Pons (tissue), 1 donor: Measurements from ENCODE around the gene AGAP1.

Source experiments
- DNase-seq: peaks from one replicate; pipeline ENCODE4 v3.0.0-alpha.2; 2016; ENCODE audit warnings: low spot score

The AGAP1 gene

DNA sequence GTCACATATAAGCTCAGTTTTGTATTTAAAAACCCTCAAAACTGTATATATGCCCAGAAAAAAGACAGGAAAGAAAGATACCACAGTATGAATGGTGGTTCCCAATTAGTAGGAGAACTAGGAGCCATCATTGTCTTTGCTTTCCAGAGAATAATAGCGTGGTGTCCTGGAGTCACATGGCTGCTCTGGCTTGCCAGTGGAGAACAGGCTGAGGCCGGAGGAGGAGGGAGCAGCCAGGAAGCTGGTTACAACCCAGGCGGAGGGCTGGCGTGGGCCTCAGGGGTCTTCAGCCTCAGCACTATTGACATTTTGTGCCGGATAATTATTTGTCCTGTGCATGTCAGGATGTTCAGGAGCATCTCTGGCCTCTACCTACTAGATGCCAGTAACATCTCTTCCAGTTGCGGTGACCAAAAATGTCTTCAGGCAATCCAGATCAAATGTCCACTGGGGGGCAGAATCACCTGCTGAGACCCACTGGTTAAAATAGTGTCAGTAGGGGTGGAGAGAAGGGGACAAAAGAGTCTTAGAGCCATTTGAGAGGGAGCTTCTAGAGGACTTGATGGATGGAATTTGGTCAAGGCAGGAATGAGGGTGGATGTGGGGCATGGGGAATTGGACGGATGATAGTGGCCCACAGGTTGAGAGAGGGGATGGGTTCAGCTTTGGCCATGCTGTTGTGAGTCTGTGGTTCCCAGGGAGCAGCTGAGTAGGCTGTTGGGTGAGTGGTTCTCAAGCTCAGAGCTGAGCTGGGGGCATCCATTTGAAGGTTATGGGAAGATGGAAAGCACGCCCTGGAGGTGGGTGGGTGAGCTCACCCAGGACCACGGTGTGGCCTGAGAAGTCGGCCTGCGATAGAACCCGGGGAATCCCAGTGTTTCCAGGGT, 144.9 kb downstream of the AGAP1 start:
- peak; percentile 93 for DNase-seq

DNA sequence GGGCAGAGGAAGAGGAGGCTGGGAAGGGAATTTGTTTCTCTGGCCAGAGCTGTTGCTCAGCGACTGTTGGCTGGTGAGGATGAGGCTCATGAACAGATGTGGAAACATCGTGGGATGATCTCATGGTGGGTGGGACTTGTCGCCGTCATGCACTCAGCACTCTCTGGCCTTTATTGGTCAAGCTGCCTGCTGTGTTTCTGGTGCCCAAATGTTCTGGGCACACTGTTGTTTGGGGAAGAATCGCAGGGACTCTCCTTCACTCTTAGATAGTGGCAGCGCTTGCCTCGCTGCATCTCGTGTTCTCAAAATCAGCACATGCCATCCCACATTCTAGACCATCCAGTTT, 145.6 kb downstream of the AGAP1 start:
- peak; percentile 97 for DNase-seq

DNA sequence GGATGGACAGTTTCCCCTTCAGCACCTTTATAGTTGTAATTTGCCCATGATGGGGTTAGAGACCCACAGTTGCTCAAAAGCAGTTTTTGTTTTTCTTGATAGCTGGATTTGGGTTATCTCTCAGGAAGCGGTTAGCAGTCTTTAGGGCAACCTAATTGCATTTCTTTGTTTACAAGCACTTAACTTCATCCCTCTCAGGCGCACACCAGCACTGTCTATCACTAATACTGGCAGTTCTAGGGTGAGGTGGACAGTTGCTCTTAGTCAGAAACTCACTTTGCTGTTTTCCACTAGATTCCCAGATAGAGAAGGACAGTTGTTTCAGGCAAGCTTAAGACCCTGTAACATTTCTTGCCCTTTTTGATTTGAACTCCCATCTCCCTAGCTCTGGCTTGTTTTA, 146.0 kb downstream of the AGAP1 start:
- DNase-seq, result peak; percentile 52

DNA sequence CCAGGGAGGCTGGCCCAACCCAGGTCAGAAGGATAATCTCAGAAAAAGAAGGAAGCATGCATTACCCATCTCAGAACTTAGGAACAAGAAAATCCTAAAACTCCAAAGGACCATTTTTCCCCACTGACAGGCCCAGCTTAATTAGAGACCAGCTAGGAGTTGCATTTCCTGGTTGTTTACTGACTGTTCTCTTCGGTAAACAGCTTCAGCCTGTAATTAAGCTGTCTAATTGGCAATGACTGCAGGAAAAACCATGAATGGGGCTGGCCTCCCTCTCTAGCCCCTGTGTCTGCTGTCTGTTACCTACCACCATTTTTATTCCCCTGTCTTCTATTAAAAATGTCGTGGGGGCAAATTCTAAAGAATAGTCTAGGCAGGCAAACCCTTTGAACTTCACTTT, 146.5 kb downstream of the AGAP1 start:
- DNase-seq, result no peak

DNA sequence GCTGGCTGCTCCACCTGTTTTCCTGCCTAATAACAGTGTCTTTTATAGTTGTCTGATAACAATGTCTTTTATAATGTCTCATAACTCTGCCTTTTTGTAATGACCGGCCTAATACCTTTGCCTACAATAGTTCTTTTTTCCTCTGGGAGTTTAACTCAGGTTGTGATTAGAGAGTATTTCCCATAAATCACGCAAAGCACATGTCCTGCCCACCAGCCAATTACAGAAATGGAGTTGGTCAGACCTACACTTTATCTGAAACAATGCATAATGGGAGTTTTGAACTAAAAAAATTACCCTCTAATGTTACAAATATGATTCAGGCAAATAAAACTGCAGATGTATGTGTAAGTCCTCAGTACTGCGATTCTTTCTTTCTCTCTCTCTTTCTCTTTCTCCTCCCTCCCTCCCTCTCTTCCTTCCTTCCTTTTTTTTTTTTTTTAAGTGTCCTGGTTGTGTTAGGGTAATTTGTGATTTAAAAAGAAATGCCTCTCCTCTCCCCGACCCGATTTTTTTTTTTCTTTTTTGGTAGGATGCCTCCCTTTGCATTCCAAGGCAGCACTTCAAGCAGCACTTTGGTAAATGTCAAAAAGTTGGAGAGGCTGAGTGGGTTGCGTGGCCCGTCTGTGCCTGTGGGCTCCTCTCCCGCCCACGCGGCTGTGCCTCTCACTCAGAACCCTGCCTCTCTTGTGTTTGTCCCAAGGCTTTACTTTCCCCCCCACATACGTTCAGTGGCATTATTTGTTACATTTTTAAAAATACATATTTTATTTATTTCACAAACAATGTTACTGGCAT, 147.3 kb downstream of the AGAP1 start:
- no peak for DNase-seq

DNA sequence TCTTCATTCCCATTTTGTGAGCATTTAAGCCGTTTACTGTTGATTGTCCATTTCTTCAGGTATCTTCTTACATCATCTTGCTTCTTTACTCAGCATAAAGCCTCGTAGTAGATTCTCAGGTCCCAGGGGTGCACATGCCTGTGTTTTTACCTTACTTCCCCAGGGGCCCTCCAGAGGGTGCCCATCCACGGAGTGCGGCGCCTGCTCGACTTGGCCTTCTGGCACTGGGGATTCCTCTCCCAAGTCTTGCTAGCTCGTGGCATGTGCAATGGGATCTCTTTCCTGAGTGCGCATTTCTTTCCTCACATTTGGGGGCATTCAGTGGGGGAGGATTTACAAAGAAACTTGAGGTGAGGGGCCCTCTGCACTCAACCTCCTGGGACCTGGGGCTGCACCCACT, 148.1 kb downstream of the AGAP1 start:
- DNase-seq, result no peak

DNA sequence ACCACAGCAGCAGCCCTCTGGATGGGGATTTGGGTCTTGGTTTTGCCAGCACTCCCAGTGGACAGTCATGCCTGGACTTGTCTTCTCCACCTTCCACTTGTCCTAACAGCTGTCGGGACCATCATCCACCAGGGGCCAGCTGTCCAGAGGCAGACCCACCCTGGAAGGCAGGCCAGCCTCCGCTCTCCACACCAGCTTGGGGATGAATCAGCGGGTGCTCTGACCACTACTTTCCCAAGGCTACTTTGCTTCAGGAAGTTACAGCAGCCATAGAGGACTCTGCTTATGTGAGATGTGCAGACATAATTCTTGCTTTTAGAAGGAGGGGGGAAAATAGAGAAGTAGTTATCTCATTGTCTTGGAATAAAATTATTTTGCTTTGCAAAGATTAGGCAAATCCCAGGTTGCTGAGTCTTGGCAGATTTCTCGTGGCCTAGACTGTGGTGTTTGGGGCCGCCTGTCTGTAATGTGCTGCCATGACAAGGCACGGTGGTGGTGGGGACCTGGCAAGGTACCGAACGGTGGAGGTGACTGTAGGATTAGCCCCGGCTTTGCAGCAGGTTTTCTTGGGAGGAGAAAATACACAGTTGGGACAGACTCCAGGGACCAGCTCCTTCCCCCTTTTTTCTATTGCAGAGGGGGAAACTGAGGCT, 148.7 kb downstream of the AGAP1 start:
- no peak for DNase-seq

DNA sequence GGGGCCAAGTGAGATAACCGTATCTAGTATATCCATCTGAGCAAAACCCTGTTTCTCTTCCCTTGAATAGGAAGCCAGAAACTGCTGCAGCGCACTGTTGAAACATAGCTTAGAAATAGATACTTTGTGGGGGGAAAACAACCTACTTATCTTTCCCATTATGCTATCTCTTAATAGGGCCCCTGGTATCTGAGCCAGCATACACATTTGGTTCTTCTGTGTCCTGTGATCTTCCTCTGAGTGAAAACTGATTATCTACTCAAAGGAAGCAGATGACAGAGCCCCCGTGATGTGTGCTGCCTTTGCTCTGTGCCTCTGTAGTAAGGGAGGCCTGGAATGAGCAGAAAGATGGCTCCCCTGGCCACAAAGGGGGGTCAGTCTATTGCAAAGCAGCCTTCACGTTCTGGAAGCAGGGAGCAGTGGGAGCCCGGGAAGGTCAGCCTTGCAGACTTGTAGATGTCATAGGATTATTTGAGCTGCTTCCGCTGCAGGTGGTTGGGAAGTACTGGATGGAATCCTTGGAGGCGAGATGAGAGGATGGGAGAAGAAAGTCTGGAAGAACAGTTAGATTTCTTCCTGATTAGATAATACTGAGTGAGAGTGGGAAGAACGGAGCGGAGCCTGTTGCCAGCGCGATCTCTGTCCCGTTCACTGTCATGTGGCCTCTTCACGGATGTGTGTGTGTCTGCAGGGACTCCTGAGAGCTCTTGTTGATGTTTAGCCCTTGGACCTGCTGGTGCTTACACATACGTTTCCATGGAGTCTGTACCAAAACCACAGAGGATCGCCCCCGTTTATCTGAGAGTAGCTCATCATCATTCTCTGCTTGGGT, 150.1 kb downstream of the AGAP1 start:
- peak; percentile 65 for DNase-seq

DNA sequence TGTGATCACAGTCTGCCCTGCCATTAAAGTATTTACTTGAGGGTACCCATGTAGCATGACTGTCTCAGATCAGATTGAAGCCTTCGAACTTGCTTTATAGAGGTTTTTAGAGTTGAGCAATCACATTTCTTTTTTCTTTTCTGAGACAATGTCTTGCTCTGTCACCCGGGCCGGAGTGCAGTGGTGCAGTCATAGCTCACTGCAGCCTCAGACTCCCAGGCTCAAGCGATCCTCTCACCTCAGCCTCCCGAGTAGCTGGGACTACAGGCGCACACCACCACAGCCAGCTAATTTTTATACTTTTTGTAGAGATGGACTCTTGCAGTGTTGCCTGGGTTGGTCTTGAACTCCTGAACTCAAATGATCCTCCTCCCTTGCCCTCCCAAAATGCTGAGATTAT, 153.4 kb downstream of the AGAP1 start:
- DNase-seq, result no peak

DNA sequence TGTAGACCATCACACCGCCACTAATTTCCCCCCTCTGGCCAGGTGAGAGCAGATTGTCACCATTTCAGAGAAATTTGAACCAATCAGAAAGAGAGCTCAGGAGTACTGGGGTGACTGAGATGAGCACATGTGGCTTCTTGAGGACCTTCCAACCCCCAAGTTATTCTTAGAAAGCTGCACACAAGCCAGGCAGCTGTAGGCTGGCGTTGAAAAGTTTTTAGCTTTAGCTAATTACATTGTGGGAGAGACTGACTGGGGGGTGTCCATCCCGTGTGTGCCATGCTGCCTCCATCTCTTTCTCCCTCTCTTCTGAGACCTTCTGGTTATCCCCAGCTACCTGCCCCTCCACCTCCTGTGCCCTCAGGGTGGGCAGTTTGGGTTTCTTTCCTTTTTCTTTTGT, 154.0 kb downstream of the AGAP1 start:
- DNase-seq, result no peak

DNA sequence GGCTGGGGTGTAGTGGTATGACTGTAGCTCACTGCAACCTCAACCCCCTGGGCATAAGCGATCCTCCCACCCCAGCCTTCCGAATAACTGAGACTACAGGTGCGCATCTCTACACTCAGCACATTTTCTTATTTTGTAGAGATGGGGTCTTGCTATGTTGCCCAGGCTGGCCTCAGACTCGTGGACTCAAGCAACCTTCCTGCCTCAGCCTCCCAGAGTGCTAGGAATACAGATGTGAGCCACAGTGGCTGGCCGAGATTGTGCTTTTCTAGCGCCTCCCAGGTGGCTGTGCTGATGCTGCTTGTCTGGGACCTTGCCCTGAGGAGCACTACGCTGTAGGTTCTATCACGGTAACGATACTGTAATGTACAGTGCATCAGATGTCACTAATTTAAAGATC, 155.6 kb downstream of the AGAP1 start:
- no peak for DNase-seq

DNA sequence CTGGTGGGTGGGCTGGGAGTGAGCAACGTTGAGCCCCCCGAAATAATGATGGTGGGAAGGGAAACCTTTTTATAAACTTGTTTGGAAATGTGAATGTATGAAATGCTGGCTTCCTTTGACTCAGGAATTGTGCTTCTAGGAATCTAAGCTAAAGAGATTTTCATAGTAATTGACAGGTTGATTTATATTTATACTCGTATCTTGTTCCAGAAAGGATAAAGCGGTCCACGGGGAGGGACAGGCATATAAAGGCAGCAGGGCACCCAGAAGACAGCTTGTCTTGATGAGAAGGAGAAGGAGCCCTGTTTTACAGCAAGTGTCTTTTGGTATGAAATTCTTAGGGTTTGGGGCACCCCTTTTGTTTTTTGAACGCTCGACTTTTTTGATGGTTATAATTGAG, 157.8 kb downstream of the AGAP1 start:
- DNase-seq, result no peak

DNA sequence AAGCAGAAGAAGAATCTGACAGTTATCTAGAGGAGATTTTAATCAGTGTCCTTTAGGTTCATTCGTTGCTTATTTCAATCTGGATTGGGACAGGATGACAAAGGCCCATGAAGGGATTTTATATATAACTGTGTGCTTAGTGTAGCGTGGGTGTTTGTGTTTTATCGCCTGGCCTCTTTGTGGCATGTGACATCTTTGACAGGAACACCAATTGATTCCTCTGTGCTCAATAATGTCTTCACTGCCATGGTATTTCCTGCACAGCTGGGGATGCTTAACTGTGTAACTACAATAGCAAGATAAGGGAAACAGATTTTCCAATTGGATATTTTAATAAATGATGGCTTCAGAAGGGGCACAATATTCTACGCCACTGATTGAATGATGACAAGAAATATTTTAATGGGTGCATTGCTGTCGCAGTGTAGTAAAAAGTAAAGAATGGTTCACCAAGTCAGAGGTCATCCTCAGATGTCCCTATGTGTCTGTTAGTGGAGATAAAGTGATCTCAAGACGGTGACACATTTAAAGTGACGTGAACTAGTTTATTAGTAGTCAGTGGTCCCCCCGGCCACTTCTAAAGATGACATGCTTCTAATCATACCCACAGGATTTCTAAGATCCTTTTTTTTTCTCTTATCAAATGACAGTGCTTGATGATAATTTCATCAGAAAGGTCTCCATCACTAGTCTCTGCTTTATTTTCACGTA, 160.4 kb downstream of the AGAP1 start:
- no peak for DNase-seq

DNA sequence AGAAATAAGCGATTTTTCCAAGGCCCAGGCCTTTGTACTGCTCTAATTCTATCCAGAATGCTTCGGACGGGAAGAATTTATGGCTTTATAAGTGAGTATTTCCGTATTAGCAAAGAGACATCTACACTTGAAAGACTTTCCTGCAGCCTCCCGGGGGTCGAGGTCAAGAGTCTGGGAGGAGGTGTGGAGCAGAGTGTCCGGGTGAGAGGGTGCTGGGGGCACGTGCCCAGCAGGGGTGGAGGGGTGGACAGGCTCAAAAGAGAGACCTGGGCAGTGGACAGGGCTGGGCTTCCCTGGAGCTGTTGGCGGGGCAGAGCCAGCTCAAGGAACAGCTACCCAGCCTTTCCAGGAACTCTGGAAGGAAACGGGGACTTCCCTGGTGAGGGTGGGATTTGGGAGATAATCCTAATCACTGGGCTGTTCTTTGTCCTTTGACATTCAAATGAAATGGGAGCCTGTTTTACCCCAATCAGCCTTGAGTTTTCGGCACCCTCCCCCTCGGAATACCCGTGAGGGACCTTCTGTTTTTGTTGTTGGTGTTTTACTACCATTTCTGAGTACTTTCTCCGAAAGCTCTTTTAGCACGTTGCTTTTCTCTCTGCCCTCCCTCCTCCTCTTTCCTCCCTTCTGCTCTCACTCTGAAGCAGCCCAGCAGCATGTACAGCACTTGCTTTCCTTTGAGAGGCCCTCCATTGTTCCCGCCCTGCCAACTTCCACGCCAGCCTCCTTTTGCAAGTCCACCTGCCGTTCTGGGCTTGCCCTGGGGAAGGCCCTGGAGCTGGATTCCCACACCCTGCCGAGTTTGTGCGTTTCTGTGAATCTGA, 164.7 kb downstream of the AGAP1 start:
- peak; percentile 26 for DNase-seq

DNA sequence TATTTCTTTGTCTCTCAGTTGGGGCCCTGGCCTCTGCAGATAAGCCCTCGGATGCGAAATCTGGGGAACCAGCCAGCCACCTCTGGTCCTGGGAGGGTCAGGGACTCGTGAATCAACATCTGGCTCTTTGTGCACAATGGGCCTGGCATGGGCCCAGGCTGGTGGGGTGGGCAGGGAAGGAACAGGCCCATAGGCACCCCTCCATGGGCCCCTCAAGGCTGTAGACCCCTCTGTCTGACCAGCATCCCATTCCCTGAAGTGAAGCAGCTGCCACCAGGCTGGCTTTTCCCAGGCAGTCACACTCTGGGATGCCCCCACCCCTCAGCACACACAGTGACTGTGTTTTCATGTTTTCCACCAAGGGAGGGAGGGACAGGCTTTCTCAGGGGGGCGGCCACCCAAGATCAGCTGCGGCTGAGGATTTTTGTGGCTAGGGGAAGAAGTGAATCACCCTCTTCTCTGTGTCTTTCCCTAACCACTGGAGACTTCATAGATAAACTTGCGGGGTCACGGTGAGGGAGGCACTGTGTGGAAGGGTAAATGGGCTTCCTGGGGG, 166.0 kb downstream of the AGAP1 start:
- no peak for DNase-seq

DNA sequence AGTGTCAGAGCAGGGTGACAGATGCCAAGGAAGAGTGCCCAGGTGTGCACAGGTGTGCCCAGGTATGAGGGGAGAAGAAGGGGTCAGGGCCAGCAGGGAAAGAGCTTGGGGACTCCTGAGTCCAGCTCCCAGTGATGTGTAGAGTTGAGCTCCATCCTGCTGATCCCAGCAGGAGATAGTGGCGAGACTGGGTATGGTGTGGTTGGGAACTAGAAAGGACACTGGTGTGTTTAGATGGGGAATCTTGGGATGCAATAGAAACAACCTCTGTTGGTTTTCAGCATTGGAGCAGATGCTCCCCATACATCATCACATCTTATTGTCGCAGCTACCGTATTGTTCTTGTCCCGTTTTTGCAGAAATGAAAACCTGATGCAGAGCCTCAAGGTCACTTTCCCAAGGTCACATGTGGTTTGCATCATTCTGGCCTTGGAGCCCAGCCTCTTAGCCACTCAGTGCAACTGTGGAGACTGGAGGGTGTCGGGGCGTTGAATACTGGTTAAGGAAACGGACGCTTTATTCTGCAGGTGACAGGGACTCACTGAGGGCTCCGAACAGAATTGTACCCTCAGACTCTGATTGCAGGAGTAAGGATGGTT, 166.7 kb downstream of the AGAP1 start:
- DNase-seq, result no peak

DNA sequence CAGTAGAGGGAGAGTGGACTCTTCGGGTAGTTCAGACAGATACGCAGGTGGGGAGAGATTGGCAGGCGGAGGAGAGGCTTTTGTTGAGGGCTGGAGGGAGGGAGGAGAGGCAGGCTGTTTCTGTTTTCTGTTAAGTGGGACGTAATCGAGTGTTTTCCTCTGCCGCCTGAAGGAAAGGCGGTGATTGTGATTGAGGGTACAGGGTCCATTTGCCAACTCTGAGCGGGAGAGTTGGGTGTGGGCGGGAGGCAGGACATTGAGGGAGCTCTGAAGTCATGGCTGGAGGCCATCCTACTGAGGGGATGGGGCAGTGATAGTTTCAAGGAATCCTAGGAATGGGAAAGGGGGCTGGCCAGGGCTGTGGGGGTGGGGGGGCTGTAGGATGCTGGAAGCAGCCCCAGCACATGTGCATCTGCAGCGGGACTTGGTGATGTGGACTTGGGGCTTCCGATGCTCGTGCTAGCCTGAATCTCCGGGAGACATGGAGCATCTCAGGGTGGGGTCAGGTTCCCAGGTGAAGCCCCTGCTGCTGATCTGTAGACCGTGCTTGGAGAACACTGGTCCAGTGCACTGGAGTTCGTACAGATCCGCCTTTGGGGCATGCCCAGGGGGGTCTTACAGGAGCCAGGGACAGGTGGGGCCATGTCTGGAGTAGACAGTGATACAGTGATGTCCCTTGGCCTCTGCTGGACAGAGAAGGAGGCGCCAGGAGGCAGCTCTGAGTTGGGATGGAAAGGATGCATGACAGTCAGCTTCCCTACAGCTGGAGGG, 167.5 kb downstream of the AGAP1 start:
- no peak for DNase-seq

DNA sequence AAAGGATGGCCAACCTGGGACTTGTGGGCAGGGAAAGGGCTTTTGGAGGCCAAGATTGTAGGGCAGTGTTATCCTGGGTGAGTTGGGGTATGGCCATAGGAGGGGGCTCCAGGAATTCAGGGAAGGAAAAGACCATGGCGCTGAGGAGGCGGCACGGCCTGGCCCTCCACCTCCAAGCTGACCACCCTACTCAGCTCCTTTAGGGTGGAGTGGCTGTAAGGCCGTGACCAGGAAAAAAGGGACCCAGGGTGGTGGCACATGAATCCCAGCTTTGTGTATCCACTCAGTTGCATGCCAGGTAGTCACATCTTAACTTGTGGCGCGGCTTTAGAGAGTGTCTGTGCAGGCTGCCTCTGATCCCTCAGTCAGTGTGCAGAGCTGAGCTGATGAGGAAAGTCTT, 168.1 kb downstream of the AGAP1 start:
- DNase-seq, result no peak

DNA sequence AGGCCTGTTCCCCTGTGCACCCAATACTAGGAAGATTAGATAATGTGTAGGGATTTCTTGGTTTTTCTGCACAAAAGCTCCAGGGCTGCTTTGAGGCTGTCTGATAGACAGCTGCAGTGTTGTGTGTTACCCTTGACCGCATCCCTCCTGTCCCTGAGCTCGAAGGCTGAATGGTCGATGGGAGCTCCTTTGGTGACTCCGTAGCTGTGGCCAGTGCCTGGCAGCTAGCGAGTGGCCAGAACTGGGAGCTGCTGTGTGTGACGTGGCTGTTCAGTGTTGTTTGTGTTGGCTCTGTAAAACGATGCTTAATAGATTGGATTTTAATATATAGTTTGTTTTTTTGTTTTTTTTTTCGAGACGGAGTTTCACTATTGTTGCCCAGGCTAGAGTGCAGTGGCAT, 170.0 kb downstream of the AGAP1 start:
- DNase-seq, result no peak
